ENCODE data around the gene GCLC.
A peak's percentile ranks its signal among the peaks of the same experiment; 100 is the strongest.
"Not testable (repeated sequence)": the region's sequence is repeated elsewhere in the genome, so short reads cannot be mapped to it uniquely, and the experiment has no call there.

The GCLC gene

DNA sequence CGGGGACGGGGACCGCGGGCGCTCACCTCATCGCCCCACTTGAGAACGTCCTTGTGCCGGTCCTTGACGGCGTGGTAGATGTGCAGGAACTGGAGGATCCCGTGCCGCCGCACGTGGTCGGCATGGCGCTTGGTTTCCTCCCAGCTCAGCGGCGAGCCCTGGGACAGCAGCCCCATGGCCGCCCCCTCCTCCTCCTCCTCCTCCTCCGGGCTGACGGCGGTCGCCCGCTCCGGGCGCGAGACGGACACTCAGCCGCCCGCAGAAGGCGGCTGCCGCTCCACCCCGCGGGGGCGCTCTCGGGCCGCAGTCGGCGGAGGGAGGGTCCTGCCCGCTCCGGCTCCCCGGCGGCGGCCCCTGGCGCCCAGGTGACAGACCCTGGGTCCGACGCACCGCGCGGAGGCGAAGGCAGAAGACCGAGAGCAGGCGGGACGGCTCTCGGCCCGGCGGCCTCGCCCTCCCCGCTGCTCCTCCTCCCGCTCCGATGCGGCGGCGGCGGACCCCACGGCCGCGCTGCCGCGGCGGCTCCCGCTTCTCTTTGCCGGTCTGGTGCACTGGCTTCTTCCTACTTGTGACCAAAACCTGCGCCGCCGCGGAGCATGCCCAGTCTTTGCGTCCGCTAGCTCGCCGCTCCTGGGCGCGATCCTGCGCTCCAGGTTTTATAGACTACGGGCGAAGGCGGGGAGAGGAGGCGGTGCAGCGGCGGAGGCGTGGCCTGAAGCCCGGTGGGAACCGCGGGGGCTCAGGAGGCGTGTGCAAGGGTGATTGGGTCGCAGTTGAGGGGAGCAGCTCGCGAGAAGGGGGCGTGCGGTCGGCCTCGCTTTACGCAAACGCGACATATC, at the start of gene GCLC:
GCLC (minus strand) TSS at position 632 of the 839 bp plus-strand sequence; CDS start at position 176, 456 bp downstream.
- peak; percentile 77 for DNase-seq (ENCODE audit: extremely low spot score, insufficient read length, low read depth)
- FAIRE-seq: peak; percentile 87

DNA sequence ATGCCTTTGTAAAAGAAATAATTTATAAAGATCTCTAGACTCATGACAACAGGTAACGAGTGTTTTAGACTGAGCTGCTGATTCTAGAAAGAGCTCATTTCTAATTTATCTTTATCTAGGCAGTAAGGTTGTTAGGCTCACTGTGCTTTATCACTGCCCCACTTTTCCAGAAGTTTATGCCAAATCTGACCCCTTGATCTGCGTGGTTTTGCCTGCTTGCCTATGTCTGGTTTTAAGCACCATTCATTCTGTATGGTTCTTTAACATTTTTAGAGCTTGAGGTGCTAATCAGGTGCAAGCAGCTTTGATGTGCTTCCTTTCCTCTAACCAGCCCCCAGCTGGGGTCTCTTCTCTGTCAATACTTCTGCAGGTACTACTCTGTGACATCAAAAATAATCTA, 49.7 kb upstream of the GCLC start:
- DNase-seq (ENCODE audit: extremely low spot score, insufficient read length, low read depth) (no peak), FAIRE-seq (no peak)

DNA sequence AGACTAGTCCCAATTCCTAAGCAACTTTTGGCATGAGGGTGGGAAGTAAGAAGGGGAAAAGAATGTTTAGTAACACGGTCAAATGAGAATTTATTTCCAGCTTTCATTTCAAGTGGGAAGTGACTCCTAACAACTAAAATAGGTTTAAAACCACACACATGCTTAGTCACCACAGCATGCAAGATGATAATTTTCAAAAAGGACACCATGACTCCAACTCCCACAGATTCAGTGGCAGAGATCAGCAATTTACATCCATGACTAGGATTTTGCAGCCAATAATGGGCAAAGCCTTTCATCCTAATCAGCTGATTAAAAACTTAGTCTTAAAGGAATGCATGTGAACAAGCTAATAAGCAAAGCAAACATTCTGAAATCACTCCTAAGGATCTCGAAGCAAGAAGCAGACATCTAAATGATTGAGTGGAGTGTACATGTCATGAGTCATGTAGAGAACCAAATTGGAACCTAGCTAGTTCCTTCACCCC, 48.1 kb upstream of the GCLC start:
- DNase-seq (ENCODE audit: extremely low spot score, insufficient read length, low read depth) (no peak), FAIRE-seq (no peak)

DNA sequence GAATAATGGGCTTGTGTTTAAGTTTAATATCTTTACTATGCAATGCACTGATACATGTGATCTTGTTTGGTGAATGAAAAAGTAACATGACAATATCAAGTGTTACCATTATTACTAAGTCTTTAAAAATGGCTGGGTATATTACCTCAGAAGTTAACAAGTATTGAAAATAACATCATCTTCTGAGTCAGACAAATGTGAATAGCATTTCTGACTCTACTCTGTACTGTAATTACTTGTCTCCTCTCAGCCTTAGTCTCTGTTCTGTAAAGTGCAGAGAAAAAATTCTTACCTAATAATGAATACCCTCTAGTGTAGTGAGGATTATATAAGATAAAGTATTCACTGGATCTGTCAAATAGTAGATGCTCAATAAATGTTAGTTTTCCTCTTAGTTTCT, 47.0 kb upstream of the GCLC start:
- FAIRE-seq (no peak), DNase-seq (ENCODE audit: extremely low spot score, insufficient read length, low read depth) (no peak)

DNA sequence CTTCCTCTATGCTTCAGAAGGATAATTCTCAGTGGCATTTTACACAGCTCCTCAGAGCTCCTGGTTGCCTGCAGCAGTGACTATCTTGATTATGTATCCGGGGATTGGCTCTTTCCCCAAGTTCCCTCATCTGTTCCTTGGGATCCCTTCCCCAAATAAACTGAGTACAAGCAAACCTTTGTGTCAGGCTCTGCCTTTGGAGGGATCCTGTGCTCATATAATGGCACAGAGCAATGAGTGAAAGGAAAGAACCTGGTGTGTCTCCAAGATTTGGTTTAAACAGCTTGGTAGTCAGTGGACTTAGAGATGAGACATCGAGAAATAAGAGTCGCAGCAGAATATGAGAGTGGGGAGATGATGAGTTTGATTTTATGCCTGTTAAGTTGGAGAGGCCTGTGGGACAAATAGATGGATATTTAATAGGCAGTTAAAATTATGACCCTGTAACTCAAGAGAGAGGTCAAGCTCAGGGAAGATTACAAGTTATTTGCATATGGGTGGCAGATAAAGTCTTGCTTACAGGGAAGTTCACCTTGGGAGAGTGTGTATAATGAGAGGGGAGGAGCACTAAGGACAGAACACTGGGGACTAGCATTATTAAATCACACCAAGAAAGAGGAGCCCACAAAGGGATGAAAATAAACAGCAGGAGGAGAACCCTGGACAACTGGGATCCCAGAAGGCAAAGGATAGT, 44.1 kb upstream of the GCLC start:
- FAIRE-seq (no peak), DNase-seq (ENCODE audit: extremely low spot score, insufficient read length, low read depth) (no peak)

DNA sequence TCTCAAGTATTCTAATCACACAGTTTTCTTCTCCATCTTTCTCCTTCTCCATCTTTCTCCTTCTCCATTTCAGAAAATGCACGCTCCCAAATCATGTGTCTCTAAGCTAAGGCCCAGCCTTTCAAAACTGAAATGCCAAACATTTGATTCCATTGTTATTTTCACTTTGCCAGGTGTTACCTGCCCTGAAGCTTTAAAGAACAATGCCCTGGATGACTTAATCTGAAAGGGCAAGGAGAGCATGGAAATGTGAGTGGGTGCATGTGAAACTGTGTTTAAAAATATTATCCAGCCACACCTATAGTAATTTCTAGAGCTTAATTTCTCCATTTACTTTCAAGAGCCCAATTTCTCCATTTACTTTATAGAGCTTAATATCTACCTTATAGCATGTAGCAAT, 42.4 kb upstream of the GCLC start:
- no peak for FAIRE-seq

DNA sequence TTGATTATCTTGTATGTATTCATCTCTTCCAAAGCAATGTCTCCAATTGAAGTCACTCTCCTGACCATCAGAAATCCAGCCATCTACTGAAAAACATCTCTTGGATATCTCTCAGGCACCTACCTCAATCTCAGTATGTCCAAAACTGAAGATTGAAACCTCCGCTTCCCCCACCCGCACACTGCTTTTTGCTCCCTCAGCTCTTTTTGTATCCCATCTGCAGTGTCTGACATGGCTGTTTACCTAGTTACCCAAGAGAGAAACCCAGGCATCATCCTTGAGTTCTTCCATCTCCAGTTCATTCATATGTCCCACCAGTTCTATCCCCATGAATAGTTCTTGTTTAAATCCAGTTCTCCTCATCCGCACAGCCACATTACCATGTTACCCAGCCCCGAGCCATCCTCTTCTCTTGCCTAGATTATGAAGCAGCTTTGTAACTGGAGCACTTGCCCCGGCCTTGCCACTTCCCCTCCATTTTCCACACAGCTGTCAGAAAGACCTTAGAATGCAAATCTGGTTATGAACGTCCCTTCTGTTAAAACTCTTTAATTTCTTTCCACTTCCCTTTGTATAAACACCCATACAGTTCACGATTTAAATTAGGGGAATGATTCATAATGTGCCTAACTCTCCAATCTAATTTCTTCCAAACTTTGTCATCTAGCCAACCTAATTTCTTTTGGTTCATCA, 40.5 kb upstream of the GCLC start:
- DNase-seq (ENCODE audit: extremely low spot score, insufficient read length, low read depth) (no peak), FAIRE-seq (no peak)

More for the DNA sequence above, 42.4 kb upstream of the GCLC start:
- no peak for DNase-seq (ENCODE audit: extremely low spot score, insufficient read length, low read depth)

DNA sequence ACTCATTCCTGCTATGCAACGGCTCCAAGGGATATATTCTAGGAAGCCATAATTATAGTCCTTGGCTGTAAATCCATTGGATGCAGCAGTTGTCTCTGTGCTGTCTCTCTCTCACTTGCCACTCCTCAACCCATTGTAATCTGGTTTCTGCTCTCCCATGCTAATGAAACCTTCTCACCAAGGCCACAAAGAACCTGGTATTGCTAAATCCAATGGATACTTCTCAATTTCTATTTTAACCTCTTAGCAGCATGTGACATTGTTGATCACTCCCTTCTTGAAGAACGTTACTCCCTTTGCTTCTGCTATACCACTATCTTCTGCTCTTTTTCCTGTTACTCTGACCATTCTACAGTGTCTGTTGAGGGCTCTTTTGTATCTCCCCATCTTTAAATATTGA, 39.8 kb upstream of the GCLC start:
- DNase-seq (ENCODE audit: extremely low spot score, insufficient read length, low read depth): no peak
- FAIRE-seq: no peak

DNA sequence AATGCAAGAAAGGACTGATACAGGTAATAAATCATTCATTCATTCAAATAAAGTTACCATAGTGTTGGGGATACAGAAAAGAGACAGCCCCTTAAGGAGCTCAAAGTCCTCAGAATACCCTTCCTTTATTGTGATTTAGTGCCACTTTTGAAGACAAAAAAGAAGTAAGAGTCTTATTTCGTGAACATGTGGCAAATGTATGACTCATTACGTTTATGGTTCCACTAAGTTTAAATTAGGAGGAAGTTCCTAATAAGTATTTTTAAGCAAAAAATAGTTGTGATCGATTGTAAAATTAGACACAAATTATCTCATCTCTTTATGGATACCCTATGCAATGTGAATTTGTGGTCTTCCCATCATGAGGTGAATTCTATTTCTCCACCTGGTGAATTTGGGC, 38.5 kb upstream of the GCLC start:
- no peak for DNase-seq (ENCODE audit: extremely low spot score, insufficient read length, low read depth)
- FAIRE-seq: no peak

DNA sequence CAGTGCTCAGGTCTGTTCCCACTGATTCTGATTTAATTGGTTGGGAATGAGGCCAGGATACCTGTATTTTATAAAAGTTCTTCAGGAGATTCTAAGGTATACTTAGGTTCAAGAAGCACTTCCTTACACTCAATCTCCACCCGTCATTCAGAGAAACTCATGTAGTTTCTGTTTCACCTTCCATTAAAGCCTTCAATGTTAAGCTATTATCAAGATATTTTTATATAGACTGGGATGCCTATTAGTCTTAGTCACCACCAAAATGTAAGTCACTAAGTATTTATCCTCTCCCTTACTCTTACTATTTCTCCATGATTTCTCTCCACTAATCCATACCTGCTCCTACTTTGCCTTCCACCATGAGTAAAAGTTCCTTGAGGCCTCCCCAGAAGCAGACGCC, 38.1 kb upstream of the GCLC start:
- no peak for DNase-seq (ENCODE audit: extremely low spot score, insufficient read length, low read depth)
- no peak for FAIRE-seq

DNA sequence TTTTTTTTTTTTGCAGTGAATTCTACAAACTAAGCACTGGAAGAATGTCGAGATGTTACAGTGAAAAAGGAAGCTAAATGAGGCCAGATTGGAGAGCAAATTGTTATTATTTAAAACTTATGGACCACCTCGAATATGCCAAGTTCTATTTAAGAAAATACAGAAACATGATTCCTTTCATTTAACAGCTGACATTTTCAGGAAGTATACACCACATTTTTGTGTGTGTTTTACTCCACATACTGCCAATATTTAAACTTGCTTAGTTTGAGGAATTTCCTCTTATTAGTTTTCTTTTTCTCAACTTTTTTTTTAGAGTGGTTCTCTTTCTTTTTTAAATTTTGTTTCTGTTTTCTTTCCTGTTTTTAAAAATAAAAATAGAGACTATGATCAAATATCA, 37.0 kb upstream of the GCLC start:
- peak; percentile 24 for FAIRE-seq
- DNase-seq (ENCODE audit: extremely low spot score, insufficient read length, low read depth): no peak

DNA sequence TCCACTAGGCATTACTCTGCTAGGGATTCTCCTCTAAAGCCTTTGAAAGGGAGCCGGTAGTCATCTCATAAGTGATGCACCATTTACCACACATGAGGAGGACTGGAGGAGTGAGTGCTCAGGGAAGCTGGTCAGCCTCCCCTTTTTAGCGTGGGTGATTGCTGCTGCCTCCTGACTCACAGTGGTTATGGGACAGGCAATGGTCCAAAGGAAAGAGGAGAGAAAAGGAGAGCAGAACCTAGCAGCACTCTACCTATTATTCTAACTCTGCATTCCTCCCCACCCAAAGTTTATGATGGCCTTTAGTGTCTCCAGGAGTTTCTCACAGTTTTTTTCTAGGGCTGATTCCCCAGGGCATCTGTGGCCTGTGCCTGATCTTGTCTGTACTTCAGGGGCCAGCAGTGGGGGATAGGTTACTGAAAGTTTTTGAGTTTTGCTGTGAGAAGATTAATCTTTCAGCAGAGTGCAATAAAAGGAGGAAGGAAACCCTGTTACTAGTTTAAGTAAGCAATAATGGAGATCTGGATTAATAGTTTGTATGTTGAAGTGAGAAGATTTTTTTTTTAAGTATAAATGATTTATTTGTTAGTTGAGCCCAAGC, 36.4 kb upstream of the GCLC start:
- FAIRE-seq: no peak
- no peak for DNase-seq (ENCODE audit: extremely low spot score, insufficient read length, low read depth)

DNA sequence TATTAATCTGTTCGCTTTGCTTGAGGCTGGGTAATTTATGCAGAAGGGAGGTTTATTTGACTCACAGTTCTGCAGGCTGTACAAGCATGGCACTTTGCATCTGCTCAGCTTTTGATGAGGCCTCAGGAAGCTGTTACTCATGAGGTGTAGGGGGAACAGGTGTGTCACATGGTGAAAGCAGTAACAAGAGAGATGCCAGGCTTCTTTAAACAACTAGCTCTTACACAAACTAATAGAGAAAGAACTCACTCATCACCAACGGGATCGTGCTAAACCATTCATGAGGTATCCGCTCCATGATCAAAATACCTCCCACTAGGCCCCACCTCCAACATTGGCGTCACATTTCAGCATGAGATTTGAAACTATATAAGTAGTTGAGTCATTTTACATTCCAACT, 34.4 kb upstream of the GCLC start:
- DNase-seq (ENCODE audit: extremely low spot score, insufficient read length, low read depth): no peak
- FAIRE-seq: no peak

DNA sequence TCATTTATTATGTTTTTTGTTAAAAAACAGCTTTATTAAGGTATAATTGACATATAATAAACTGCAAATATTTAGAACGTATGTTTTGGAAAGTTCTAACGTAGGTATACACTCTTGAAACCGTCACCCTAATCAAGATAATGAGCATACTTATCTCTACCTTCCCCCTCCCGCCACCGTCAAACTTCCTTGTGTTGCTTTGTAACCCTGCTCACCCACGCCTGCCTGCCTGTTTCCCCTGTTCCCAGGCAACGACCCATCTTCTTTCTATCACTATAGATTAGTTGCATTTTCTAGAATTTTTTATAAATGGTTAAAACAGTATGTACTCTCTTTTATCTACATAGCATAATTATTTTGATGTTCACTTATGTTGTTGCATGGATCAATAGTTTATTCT, 33.5 kb upstream of the GCLC start:
- no peak for FAIRE-seq
- DNase-seq (ENCODE audit: extremely low spot score, insufficient read length, low read depth): no peak

DNA sequence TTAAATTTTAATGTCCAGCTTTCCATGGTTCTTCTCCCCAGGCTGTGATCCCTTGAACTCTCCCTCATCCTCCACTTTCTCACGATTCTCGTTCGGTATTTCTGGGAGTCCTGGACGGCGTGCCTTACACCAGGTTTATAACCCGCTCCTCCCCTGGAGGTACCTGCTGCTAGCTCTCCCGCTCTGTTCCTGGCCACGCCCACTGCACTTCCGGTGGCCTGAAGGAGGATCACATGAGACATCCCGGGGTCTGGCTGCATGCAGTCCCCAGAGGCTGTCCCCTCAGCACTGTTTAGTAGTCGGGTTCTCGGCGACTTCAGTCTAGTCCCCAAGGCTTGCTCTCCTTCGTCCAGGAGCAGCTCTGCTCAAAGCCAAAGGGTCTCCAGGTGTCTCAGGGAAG, 28.4 kb upstream of the GCLC start:
- DNase-seq (ENCODE audit: extremely low spot score, insufficient read length, low read depth): no peak
- FAIRE-seq: no peak

DNA sequence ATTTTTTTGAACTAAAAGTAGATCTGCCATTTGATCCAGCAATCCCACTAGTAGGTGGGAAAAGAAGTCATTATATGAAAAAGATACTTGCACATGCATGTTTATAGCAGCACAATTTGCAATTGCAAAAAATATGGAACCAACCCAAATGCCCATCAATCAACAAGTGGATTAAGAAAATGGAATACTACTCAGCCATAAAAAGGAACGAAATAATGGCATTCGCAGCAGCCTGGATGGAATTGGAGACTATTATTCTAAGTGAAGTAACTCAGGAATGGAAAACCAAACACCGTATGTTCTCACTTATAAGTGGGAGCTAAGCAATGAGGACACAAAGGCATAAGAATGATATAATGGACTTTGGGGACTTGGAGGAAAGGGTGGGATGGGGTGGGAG, 27.5 kb upstream of the GCLC start:
- not testable (repeated sequence) for FAIRE-seq; DNase-seq (ENCODE audit: extremely low spot score, insufficient read length, low read depth)

DNA sequence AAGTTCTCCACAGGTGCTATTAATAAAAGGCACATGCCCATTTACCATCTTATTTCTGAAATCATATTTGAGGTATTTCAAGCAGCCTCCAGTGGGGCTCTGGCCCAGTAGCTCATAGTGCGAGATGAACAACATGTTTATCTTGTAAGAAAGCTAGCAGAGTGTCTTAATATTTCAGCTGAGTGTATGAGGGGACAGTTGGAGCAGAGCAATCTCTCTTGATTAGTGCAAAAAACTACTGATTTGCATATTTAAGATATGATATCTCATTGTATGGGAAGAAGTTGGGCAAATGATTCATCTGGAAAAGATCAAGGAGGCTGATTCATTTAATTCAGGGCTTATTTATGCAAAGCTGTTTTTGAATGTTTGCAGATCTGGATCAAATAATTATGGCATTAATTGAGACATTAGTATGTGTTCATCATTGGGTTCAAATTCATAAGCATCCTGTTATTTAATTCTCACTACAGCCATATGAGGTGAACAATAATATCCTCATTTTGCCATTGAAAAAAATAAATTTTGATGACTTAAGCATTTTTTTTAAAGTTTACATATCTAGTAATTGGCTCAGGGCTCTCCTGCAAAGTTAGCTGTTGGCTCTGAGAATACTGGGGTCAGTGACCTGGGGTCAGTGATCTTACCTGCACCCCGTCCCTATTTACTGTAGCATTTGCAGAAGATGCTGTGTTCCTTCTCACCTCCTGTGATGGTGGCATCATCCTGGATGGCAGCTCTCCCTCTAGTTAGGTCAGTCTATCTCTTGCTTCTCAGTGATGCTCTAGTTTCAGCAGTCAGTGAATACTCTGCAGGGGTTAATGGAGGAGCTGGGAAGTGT, 24.1 kb upstream of the GCLC start:
- FAIRE-seq (no peak), DNase-seq (ENCODE audit: extremely low spot score, insufficient read length, low read depth) (no peak)

DNA sequence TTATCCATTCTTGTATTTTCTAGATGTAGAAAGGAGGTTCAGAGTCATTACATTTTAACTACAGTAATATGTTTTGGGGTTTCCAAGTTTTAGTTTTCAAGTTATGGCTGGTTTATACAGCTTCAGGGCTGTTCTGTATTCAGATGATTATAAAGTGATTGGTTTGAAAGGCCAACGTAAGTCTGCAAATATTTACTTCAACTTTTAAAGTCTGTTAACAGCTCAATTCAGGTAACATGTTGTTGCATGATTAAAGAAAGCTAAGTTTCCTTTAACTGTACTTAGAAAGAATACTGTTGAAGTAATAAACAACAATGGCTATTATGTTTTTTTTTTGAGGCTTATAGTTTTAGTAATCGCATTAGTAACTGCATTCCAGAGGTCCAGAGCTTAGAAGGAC, 22.8 kb upstream of the GCLC start:
- no peak for DNase-seq (ENCODE audit: extremely low spot score, insufficient read length, low read depth)
- no peak for FAIRE-seq

DNA sequence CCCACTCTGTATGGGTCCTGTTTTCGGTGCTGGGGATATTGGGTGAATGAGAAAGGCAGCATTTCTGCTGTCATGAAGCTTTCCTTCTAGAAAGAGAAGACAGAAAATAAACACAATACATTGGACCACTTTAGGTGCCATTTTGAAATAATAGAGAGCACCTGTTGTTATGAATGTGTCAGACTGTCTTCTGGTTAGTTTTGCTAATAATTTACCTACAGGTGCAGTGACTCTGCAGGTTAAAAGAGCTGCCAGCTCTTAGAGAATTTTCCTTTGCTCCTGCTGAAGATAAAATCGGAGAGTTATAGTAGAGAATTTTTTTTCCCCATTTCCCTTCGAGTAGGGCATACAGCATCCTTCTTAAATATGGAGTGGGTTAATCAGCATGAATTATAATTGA, 21.9 kb upstream of the GCLC start:
- no peak for FAIRE-seq
- DNase-seq (ENCODE audit: extremely low spot score, insufficient read length, low read depth): no peak

DNA sequence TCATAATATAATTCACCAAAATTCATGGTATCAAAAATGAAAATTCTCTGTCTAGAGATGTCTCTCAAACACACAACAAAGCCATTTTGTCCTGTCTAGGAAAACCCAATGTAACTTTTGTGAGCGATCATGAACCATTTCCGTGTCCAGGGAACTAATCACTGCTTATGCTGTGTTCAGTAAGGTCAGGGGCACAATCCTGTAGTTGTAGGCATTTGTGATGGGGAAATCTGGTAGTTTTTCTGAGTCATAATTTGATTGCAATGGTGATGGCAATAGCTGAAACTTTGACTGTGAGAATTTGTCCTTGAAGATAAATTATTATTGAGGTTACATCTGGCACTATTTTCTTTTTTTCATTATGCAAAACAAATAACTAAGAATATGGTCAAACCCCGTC, 21.0 kb upstream of the GCLC start:
- no peak for FAIRE-seq
- no peak for DNase-seq (ENCODE audit: extremely low spot score, insufficient read length, low read depth)

Data from GM18507 (cell line).